GM19351 (cell line): ENCODE results near the gene RASGRP2.

Source experiments
- ATAC-seq: cut with Tn5 transposase; IDR thresholded peaks from one replicate; pipeline ENCODE4 v1.9.1; 2021; ENCODE audit warnings: mild to moderate bottlenecking, moderate library complexity; ENCODE audit not compliant: unreplicated experiment

The RASGRP2 gene

GRCh38 chr11:64742087-64742888, 1.7 kb downstream of the RASGRP2 start:
- ATAC-seq, result no peak

DNA sequence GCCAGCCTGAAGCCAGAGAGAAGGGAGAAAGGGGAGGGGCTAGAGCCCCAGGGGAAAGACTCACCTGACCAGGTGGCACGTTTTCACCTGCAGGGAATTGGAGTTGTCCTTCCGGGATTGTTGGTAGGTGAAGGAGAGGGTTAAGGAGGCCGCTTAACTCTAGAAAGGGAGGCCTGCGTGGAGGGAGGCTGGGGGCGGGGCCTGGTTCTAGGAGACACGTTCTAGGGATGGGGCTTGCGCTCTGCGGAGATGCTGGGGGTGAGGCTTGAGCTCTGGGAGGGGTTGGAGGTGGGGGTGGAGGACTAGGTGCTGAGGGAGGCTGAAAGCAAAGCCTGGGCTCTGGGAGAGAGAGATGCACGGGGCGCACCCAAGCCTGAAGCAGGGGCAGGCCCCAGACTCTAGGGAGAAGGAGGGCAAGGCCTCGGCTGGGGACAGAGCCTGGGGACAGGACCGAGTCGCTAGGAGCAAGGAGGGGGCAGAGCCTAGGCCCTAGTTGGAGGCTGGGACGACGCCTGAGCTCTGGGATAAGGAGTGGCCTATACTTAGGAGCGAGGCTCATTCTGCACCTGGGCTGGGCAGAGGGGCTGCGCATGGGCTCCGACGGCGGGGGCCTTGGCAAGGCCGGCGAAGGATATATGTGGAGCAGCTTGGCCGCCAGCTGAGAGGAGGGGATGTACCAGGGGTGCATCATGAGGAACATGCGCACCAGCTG, 2.4 kb downstream of the RASGRP2 start:
- ATAC-seq, result no peak

GRCh38 chr11:64739871-64740270, 4.1 kb downstream of the RASGRP2 start:
- no peak for ATAC-seq

- no peak for ATAC-seq
These were observed 7.3 kb downstream of the RASGRP2 start for GRCh38 chr11:64736654-64737053.

- ATAC-seq, result no peak
These were observed 8.2 kb downstream of the RASGRP2 start for GRCh38 chr11:64735725-64736259.

DNA sequence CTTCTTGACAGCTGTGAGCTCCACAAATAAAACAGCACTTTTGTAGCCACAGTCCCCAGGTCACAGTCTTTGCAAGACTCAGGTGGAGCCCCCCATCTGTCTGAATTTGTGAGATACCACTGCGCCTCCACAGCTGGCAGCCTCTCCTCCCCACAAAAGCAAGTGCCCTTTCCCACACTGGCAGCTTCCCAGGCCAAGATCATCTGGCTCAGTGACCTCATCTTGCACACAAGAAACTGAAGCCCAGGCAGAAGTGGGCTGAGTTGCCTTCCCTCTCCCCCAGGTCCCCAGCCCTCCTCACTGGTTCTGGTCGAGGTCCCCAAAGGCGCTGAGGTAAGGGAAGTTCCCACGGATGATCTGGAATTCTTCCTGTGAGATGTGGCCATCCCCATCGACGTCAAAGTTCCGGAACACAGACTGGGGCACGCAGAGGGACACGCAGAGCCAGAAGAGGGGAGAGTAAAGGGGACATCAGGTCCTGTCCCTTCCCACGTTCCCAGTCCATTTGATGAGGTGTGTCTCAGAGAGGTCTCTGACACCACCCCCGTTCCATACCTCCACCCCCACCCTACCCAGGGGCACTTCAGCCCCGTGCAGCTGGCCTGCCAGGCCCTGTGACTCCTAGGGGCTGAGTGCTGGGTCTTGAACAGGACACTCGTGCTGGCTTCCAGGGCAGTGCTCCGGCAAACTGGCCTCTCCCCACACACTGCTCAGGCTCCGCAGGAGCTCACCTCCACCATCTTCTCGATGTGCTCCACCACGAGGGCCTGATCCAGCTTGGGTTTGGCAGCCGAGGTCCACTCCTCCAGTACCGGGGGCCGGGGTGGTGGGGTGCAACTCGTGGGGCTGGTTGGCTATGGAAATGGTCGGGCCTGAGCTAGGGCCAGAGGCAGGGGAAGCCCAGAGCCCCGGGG, 8.9 kb downstream of the RASGRP2 start:
- ATAC-seq, result no peak

GRCh38 chr11:64731601-64732000, 12.3 kb downstream of the RASGRP2 start:
- ATAC-seq, result no peak

DNA sequence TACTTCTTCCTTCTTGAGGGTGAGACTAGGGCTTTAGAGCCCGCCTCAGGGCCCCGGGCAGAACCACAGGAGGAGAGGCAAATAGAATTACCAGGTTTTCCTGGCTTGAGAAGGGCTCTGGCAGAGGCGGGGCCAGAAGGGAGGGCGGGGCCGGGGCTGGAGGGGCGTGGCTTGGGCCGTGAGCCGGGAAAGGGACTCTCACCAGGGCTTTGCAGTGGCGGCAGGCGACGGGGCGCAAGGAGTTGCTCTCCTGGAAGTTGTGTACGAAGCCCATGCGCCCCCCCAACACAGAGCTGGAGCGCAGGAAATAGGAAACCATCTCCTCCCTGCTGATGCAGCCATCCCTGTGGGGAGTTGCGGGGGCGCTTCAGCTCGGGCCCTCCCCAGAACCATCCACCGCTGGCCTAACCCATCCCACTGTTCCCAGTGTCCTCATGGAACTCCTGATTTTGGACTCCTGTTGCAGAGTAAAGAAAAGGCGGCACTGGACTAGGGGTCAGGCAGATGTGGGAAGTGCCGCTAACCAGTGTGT, 14.0 kb downstream of the RASGRP2 start:
- no peak for ATAC-seq

DNA sequence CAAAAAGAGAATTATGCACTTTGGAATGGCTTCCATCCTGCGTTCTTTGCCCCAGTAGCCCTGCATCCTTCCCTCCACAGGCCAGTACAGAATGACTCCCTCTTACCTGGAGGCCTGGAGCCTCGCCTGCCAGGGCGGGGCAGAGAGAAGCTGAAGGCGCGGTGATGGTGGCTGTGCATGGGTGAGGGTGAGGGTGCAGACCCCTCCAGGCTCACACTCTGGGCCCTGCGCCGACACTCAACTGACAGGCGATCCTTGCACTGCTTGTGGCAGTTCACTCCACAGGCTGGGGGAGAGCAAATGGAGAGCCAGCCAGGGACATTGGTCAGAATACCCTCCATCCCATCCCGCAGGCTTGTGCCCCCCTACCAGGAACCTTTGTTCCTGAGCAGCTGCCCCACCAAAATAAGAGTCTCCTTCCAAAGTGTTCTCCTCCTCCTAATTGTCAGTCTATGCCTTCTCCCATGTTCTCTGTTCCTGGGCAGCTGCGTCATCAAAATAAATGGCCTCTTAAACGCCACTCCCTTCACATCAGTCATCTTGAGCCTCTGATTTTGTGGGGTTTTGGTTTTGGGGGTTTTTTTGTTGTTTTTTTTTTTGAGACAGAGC, 15.1 kb downstream of the RASGRP2 start:
- no peak for ATAC-seq

GRCh38 chr11:64726867-64727530, 16.9 kb downstream of the RASGRP2 start:
- ATAC-seq, result no peak

- no peak for ATAC-seq
These were observed 17.7 kb downstream of the RASGRP2 start for GRCh38 chr11:64726211-64726641.

- no peak for ATAC-seq
These were observed 18.9 kb downstream of the RASGRP2 start for GRCh38 chr11:64724863-64725532.

- ATAC-seq, result no peak
These were observed 19.8 kb downstream of the RASGRP2 start for GRCh38 chr11:64723907-64724862.

DNA sequence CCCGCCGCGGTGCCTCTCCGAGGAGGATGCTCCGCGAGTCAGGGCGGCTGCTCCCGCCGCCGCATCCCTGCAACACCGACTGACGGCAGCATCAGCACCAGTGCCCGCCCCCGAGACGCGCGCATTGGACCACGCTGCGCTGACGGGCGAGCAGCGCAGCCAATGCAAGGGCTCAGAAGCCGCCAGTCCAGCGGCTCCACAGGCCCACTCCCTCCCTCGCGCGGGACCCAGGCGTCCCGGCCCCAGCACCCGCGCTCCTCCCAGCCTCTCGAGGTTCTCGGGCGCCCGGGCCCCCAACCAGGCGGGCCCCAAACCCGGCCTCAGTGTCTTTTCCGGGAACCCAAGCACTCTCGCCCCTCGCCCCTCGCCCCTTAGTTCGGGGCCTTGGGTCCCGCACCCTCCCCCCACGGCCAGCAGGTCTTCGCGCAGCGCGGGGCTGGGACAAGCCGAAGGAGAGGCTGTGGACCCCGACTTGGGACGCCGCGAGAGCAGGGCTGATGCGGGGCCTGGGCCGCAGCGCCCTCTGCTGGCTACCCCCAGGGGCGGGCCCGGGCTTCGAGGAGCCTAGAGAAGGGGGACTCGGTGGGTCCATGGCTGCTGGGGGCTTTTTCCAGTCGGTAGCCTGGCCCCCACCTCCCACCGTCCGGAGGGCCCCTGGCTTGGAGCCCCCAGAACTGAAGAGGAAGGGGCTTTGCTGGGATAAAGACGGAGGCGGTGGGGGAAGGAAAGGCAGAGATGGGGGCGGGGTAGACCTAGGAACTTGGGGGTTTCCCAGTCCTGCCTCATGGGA, 20.6 kb downstream of the RASGRP2 start, which contains the start of gene NRXN2:
NRXN2 (minus strand) TSS at position 81 of the 790 bp plus-strand sequence. CDS start 9,498 bp downstream, outside the sequence.
- peak; percentile 97 for ATAC-seq

GRCh38 chr11:64722141-64723065, 21.5 kb downstream of the RASGRP2 start:
- ATAC-seq, result no peak

- ATAC-seq, result no peak
These were observed 22.6 kb downstream of the RASGRP2 start for GRCh38 chr11:64721359-64721699.
